ENCODE measurements around the gene RNF133.

The RNF133 gene

GRCh38 chr7:122694697-122695096 is 4.2 kb downstream of the RNF133 start:
- no peak for TF ChIP-seq MAX (IDR thresholded peaks at IDR 0.05)

GRCh38 chr7:122692769-122693309 is 6.1 kb downstream of the RNF133 start:
- TF ChIP-seq EGR1 (IDR thresholded peaks at IDR 0.05) (no peak), NFIC (IDR thresholded peaks at IDR 0.05) (no peak)

GRCh38 chr7:122691569-122692235 is 7.2 kb downstream of the RNF133 start:
- TF ChIP-seq USF1 (IDR thresholded peaks at IDR 0.05) (no peak), MAX (IDR thresholded peaks at IDR 0.05) (no peak)

- TF ChIP-seq FOXM1 (IDR thresholded peaks at IDR 0.05; ENCODE audit: borderline replicate concordance, low read depth) (no peak), CEBPB (IDR thresholded peaks at IDR 0.05) (no peak), EGR1 (IDR thresholded peaks at IDR 0.05) (no peak), TAF1 (IDR thresholded peaks at IDR 0.05; ENCODE audit: low read depth) (no peak), ZBTB7A (IDR thresholded peaks at IDR 0.05; ENCODE audit: low read depth) (no peak), USF1 (IDR thresholded peaks at IDR 0.05) (no peak), TCF12 (IDR thresholded peaks at IDR 0.05; ENCODE audit: low read depth) (no peak), CREB1 (IDR thresholded peaks at IDR 0.05; ENCODE audit: low read depth) (no peak), RAD21 (IDR thresholded peaks at IDR 0.05; ENCODE audit: low read depth) (no peak), TEAD4 (IDR thresholded peaks at IDR 0.05) (no peak), NFIC (IDR thresholded peaks at IDR 0.05) (no peak), YY1 (IDR thresholded peaks at IDR 0.05; ENCODE audit: low read depth) (no peak), MAX (IDR thresholded peaks at IDR 0.05) (no peak), EP300 (IDR thresholded peaks at IDR 0.05; ENCODE audit: borderline replicate concordance) (no peak), REST (IDR thresholded peaks at IDR 0.05; ENCODE audit: low read depth) (no peak)
These were observed 9.4 kb downstream of the RNF133 start for GRCh38 chr7:122689346-122690109.

- TF ChIP-seq RAD21 (IDR thresholded peaks at IDR 0.05; ENCODE audit: low read depth) (no peak), YY1 (IDR thresholded peaks at IDR 0.05; ENCODE audit: low read depth) (no peak), TEAD4 (IDR thresholded peaks at IDR 0.05) (no peak), USF1 (IDR thresholded peaks at IDR 0.05) (no peak), FOXM1 (IDR thresholded peaks at IDR 0.05; ENCODE audit: borderline replicate concordance, low read depth) (no peak), EGR1 (IDR thresholded peaks at IDR 0.05) (no peak), TAF1 (IDR thresholded peaks at IDR 0.05; ENCODE audit: low read depth) (no peak), ZBTB7A (IDR thresholded peaks at IDR 0.05; ENCODE audit: low read depth) (no peak), TCF12 (IDR thresholded peaks at IDR 0.05; ENCODE audit: low read depth) (no peak), MAX (IDR thresholded peaks at IDR 0.05) (no peak), REST (IDR thresholded peaks at IDR 0.05; ENCODE audit: low read depth) (no peak), NFIC (IDR thresholded peaks at IDR 0.05) (no peak), CEBPB (IDR thresholded peaks at IDR 0.05) (no peak), EP300 (IDR thresholded peaks at IDR 0.05; ENCODE audit: borderline replicate concordance) (no peak), CREB1 (IDR thresholded peaks at IDR 0.05; ENCODE audit: low read depth) (no peak)
These were observed 10.4 kb downstream of the RNF133 start for GRCh38 chr7:122688400-122688998.

Data from Ishikawa (cell line).